Keratinocyte (primary cell): Measurements from ENCODE around the gene ZNF768.

Experiments
- EZH2 ChIP-seq: IDR thresholded peaks from one replicate; pipeline ENCODE4 v1.6.1; 2012; ENCODE audit warnings: inconsistent platforms, mild to moderate bottlenecking, low read length, moderate library complexity
- TF ChIP-seq, protein P1 (sequence below), 3 experiments: IDR thresholded peaks in 1 of 3; conservative IDR thresholded peaks in 1 of 3; optimal IDR thresholded peaks in 1 of 3; 2 replicates in 2 of 3; 3 replicates in 1 of 3; pipeline versions ENCODE3 to v1.5.1; 2011; ENCODE audit warnings: low read length in 3 of 3, mild to moderate bottlenecking in 3 of 3, moderate library complexity in 2 of 3, control low read depth in 1 of 3, inconsistent platforms in 1 of 3; ENCODE audit not compliant: insufficient read depth in 2 of 3; ENCODE audit errors: extremely low read depth in 1 of 3

DNA sequence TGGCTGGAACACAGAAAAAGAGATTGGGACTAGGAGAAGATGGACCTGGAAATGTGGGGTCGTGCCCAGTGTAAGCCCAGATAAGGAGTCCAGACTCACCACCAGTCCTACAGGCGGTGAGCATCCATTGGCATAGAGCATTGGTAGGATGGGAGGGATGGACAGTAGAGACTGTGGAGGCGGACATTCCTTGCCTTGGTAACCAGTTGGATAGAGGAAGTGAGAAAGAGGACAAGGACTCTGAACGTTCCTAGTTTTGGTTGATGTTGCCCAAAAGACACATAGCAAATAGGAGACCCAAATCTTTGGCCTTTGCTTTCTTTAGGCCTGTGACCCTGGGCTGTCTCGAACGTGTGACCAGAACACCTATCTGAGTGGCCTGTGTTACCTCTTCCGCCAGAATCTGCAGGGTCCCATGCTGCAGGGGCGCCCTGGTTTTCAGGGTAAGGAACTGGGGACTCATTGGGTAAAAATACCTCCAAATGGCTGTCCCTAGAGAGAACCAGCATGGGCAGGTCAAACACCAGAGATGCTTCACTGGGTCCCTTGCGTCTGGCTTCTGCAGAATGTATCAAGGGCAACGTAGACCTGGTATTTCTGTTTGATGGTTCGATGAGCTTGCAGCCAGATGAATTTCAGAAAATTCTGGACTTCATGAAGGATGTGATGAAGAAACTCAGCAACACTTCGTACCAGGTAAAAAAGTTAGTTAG, 47.4 kb downstream of the ZNF768 start:
- TF ChIP-seq, protein P1, sequence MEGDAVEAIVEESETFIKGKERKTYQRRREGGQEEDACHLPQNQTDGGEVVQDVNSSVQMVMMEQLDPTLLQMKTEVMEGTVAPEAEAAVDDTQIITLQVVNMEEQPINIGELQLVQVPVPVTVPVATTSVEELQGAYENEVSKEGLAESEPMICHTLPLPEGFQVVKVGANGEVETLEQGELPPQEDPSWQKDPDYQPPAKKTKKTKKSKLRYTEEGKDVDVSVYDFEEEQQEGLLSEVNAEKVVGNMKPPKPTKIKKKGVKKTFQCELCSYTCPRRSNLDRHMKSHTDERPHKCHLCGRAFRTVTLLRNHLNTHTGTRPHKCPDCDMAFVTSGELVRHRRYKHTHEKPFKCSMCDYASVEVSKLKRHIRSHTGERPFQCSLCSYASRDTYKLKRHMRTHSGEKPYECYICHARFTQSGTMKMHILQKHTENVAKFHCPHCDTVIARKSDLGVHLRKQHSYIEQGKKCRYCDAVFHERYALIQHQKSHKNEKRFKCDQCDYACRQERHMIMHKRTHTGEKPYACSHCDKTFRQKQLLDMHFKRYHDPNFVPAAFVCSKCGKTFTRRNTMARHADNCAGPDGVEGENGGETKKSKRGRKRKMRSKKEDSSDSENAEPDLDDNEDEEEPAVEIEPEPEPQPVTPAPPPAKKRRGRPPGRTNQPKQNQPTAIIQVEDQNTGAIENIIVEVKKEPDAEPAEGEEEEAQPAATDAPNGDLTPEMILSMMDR (optimal IDR thresholded peaks at IDR 0.05 in 1 of 3, IDR thresholded peaks at IDR 0.05 in 1 of 3, conservative IDR thresholded peaks at IDR 0.05 in 1 of 3; ENCODE audit: extremely low read depth in 1 of 3, insufficient read depth in 2 of 3, low read length in 3 of 3): no peak
- TF ChIP-seq EZH2: no peak
